OCI-M2 (cell line): ENCODE data around the gene C1orf52.
"Not testable (repeated sequence)": the region's sequence is repeated elsewhere in the genome, so short reads cannot be mapped to it uniquely, and the experiment has no call there.

ENCODE experiments used
- DNase-seq: peaks from one replicate; lab custom pipeline; 2025; ENCODE audit not compliant: unreplicated experiment; lab: John Stamatoyannopoulos, UW

Gene C1orf52

DNA sequence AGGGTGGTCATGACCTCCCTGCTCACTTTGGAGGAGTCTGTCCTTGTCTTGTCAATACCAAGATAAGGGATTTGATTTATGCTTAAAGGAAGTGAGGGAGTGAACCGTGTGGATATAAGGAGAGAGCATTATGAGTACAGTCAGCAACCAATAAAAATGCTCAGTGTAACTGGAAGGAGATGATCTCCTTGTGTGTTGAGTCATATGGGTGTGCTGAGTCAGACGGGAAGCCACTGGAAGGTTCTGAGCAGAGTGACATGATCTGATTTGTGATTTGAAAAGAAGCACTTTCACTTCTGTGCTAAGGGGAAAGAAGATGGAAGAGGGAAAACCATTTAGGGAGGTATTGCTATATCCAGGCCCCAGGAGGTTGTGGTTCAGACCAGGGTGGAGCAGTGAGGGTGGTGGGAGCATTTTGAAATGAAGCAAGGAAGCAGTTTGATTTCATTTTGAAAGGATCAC, 19.4 kb upstream of the C1orf52 start:
- DNase-seq = no peak

DNA sequence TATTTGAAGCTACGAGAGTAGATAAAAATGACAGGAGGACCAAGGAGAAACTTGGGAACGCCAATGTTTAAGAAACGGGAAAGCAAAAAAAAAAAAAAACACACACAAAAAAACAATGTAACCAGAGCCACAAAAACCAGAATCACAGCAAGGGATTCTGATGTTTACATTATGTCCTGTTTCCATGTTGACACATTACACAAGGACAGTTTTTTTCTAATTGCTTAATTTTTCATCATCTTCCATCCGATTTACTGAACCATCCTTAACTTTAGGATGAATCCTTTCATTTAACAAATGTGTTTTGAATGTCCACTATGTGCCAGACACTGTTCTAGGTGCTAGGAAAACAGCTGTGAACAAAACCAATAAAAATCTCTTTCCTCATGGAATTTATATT, 18.3 kb upstream of the C1orf52 start:
- DNase-seq = no peak

DNA sequence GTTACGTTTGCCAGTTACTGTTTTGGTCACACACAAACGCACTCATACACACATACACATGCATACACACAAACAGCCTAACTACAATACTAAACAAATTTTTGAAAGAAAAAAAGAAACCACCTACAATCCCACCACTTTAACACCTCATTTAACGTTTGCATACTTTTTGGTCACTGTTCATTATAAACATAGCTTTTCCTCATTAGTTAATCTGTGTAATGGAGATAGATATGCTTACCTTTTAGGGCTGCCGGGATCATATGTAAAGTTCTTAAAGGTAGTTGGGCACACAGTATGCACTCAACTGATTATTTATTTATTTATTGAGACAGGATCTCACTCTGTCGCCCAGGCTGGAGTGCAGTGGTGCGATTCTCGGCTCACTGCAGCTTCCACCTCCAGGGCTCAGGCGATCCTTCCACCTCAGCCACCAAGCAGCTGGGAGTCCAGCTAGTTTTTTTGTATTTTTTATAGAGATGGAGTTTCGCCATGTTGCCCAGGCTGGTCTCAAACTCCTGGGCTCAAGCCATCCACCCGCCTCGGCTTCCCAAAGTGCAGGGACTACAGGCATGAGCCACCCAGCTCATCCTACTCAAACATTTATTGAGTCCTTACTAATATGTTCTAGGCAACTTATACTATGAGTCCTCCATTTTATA, 17.6 kb upstream of the C1orf52 start:
- no peak for DNase-seq

DNA sequence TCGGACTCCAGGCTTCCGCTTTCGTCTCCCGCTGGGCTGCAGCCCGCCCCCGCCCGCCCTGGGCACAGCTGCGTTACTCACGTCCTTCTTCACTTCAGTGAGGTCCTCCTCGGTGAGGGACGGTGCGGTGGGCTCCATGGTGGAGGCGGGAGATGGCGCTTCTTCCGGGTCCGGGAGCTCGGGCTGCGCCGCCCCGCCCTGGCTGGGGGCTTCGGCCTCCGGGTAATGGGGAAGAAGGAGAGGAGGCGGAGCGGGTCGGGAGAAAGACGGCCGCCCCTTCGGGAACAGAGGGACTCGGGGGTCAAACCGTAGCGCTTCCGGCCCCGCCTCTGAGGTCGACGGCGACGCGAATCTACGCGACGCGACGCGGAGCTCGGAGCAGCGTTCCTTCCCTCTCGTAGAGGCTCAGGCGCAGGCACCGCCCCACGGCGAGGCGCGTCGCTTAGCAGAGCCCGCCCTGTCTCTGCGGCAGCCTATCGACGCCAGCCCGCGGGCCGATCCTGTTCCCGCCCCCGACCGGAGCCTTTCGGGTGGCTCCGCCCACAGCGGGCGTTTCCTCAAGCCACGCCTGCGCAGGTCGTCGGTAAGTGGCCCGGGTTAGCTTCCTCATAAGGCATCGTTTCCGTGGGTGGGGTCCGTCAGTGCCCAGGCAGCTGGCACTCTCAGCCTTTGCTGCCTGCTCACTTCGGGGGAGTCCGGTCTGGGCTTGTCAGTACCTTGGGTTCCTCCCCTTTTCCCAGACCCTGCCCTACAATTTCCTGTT, 16.9 kb upstream of the C1orf52 start, which contains the start of gene BCL10:
BCL10 (minus strand) TSS at position 418 of the 763 bp plus-strand sequence; CDS start at position 138, 280 bp downstream.
- peak; percentile 75 for DNase-seq

DNA sequence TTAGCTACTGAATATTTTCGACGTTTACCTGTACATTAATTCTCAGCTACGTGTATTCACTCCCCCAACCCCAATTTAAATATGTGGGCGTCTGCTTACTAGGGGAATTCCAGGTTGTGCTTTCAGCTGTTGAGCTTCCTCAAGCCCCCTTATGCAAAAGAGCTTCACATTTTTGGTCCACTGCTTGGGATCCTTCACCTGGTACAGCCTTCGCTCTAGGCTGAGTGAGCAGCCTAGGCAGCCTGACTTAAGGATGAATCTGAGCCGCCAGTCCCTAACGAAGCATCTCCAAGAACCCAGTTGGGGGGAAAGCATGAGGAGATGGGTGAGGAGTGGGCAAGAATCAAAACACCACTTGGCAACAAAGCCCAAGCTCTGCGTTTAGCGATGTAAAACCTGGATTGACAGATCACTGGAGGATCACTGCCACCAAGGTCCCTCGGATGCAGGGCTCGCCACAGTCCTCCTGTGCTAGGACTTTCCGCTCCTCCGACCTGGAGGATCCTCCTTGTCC, 16.3 kb upstream of the C1orf52 start:
- DNase-seq = no peak

DNA sequence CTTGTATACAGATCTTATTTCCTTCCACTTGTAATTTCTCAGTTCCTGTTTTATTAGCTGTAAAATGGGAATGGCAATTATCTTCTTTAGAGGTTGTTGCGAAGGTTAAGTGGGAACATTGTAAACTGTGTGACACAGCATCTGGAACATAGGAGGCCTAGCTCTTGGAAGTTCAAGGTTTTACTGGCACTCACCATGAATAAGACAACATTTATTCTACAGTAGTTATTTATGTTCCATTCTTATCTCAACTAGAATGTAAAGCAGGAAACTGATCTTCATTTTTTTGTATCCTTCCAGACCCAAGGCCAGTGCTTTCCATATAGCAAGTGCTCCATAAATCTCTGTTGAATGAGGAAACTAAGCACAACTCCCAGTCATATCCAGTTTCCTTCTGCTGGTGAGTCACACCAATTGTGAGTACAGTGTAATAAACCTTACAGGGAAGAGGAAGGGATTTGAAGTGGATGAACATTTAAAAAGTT, 15.5 kb upstream of the C1orf52 start:
- DNase-seq = no peak

DNA sequence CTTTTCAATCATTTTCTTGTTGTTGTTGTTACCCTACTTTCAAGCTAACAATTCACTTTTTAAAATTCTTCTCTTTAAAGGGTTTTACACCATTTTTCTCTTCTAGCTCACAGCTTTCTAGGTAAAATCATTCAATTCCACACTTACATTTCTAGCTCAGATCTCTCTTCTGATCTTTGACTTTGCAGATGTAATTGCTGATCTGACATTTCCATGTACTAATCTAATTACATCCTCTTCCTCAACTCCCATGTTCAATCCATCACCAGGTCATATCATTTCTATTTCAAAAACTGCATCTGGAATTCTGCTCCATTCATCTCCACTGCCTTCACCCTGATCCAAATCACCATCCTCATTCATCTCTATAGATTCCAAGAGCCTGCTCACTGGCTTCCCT, 13.9 kb upstream of the C1orf52 start:
- no peak for DNase-seq

DNA sequence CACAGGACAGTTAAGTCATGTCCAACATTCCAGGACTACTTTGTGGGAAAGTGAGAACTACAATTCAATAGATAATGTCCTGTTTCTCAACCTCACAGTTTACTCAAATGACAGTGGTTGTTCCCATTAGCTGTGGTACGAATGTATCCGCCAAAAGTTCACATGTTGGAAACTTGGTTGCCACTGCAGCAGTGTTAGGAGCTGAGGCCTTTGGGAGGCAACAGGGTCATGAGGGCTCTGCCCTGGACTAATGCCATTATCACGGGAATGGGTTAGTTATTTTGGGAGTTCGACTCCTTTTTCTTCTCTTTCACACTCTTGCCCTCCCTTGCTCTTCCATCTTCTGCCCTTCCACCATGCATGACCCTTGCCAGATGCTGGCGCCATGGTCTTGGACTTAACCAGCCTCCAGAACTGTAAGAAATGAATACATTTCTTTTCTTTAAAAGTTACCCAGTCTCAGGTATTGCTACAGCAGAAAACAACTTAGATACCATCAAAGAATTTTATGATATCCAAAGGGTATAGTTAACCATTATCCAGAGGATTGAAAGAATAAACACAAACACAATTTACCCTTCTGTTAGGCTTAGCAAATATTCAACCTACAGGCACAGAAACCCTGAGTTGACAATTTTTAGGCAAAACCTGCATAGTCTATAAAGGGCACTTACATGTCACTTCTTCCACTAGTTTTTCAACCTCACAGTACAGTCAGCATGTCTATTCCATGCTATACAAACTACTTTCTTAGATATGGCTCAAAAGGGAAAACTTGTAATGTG, 9.5 kb upstream of the C1orf52 start:
- DNase-seq = no peak

DNA sequence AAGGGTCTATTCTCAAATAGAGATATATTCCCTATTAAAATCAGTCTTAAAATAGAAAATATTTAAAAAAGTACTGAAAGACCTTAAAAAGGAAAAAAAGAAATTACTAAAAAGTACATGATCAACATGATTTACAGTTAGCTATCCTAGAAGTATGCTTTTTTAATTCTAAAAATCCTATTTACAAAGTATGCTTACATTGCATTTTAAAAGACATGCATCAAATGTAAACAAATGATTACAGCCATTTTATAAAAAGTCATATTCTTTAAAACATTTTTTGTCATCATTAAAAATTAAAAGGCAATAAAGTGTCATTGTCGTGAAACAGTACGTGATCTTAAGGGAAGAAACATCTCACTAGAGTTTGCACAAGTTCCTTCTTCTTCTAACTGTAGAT, 7.9 kb upstream of the C1orf52 start:
- no peak for DNase-seq

DNA sequence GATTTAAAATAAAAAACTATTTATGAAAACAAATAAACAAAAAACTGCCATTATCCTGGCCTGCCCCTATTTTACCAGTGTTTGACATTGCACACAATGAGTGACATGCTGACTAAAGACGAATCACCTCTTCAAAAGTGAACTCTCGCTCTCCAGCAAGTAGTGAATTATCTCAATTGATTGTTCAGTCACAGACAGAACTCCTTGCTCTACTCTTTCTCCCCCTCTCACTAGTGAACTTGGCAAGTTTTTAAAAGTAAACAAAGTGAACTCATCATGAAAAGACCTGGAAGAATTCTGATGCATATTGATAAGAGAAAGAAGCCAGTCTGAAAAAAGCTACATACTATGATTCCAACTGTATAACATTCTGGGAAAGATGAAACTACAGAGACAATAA, 4.7 kb upstream of the C1orf52 start:
- no peak for DNase-seq

DNA sequence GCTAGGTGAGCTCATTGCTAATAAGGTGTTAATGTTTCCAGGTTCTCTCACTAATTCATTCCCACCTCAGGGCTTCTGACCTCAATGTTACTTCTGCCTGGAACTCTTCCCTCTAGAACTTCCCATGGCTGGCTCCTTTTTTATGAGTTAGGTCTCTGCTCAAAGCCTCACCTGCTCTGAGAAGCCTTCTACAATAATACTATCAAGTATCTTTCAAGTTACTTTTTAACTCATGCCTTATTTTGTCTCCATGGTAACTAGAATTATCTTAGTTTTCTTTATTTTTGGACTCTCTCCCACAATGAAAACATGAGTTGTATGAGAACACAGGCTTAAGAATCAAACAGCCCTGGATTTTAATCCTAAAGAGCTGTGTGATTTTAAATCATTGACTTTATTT, 3.5 kb upstream of the C1orf52 start:
- no peak for DNase-seq

DNA sequence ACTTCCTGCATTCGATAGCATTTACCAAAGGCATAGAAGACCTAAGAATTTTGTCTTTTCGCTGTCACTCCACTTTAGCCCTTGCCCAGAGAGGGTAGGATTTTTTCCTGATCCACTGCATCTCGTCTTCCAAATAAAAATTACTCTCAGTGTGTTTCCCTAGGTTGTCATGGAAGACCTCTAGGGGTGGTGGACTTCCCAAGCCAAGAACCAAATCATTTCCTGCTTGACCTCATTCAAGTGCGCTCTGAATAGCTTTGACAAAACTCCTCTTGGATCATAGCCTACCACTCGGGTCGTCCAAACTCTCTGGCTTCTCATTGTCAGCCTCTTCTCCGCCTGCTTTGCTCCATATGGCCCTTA, 431 bp upstream of the C1orf52 start:
- DNase-seq = no peak

DNA sequence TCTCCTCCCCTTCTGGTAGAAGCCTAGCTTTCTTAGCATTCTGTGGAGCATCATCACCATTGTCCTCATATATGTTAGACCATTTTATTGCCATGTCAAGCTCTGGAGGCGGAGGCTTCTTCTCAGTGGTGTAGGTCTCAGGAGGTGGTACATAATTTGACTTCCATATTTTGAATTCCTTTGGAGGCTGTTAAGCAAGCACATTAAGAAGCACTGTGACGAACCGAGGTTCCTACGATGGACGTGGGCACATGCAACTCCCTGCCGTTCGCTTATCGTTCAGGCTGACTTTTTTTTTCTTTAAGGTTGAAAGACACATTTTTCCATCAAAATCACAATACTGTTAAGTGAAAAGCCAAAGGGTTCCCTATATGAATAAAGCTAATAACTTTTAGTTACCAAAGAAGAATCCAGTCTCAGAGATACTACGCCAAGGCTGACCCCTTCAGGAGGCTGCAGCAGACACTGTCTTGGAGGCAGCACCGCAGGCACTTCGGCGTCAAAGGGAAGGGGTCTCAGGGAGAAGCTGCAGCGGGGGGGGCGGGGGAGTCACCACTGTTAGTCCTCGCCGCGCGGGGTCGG, 835 bp downstream of the C1orf52 start:
- DNase-seq = no peak

DNA sequence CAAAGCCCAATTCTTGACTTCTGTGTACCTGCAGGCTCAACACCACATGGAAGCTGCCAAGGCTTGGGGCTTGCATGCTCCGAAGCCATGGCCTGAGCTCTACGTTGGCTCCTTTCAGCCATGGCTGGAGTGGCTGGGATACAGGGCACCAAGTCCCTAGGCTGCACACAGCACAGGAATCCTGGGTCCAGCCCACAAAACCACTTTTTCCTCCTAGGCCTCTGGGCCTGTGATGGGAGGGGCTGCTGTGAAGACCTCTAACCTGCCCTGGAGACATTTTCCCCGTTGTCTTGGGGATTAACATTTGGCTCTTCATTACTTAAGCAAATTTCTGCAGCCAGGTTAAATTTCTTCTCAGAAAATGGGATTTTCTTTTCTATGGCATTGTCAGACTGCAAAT, 10.4 kb downstream of the C1orf52 start:
- DNase-seq = not testable (repeated sequence)

DNA sequence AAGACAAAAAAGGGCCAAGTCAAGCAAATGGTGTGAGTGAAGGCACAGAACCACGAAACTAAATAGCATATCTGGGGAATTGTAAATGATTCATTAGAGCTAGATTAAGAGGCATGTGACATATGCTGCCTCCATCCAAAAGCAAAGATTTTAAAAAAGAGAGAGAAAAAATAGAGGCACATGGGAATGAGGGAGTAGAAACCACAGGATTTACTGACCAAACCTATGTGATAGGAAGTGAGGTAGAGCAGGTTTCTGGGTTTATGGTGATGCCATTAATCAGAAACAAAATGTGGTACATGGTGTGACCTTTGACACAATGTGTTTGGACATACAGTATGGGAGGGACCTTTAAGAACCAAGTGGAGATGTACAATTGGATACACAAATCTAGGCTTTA, 13.6 kb downstream of the C1orf52 start:
- no peak for DNase-seq

DNA sequence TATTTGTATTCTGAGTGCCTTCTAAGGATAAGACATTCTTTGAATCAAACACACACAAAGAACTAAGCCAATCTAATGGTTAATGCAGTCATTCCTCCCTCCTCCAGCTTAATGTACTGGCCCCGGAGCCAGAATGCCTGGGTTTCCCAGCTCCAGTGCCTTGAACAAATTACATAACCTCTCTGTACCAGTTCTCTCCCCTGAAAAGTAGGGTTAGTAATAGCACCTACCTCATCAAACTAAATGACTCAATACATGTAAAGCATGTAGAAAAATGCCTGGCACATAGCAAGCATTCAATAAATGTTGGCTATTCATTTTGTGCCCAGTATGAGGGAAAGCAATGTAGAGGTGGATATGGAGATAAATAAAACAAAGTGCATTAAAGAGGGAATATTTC, 14.0 kb downstream of the C1orf52 start:
- DNase-seq = no peak

DNA sequence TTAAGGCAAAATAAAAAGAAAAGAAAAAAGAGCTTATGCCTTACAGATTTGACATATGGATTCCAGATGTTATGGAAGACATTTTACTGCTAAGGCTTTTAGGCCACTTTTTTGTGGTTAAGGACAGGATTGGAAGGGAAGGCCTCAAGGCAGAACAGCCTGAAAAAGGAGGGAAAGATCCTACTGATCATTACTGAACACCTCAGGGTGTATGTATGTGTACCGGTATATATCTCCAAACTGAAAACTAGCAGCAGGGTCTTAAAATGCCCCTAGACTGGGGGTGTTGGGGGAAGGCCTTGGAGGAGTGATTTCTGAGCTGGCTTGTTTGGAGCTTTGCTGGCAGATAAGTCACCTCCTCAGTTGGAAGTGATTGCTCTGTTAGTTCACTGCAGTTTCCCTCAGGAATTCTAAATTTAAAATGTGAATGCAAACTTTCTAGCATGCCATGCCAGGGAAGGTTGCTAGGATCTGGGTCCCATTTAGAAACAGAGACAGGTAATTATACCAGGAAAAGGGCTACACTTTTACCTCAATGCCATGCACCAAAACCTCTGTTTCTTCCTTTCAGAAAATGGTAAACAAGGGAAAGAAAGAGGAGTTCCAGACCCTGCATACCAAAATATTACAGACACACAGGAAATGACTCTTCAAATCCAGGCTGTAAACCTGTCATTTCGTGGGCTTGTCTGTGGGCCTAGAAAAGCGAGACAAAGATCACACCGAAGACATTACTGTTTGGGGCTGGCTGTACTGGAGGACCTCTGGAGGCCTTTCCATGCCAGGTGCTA, 15.0 kb downstream of the C1orf52 start:
- DNase-seq = no peak

DNA sequence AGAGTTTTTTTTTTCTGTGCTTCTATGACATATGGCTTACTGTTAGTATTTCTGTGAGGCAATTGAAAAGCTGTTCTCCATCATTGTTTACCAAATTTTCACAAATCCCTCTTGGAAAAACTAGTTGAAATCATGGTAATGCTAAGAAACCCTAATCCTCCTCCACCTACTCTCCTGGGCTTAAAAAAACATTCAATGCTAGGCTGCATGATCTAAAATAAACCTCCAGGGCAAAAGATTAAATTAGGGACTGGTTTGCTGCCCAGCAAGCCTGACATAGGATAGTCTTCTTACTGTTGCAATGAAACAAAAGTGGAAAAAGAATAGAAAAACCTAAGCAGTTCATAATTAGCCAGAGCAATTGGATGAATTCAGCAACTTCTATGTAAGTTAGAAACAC, 16.1 kb downstream of the C1orf52 start:
- no peak for DNase-seq

DNA sequence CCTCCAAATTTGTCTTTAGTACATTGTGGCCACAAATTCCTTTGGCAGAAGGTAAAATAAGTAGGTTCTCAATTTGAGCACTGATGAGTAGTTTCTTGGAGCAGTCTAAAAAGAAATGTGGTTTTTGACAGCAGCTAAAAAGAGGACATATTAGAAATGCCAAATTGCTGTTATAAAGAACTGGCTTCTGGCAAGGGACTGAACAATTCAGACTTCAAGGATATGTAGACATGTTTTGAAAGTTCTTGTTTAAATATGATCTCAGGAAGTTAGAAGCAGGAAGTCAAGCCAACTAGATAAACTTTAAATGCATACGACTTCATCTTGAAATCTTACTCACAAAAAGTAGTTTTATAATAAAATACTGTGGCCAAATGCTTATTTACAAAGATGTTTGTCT, 18.8 kb downstream of the C1orf52 start:
- no peak for DNase-seq

DNA sequence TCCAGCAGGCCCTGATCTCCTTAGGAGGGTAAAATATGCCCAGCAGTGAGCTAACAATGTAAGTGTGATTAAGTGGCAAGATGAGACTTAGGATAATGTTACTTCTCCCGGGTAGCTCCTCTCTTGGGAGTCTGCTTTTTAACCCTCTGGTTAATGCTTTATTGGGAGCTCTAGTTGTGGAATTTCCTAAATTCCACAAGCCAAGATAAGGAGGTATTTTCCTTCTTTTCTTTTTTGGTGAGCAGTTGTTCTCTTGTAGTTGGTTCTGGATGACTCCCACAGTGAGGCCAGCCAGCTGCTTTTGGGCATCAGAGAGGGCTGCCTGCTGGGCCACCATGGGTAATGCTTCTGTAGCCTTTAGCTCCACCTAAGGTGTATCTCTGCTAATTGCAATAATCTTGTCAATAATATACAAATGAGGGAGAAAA, 19.3 kb downstream of the C1orf52 start:
- no peak for DNase-seq
